ENCODE data around the gene GPC4. TPM values are rescaled to one million over a fixed set of nuclear protein-coding genes. Genes with fewer than 3 reads are reported as not detected.
"Not testable (repeated sequence)": the region's sequence is repeated elsewhere in the genome, so short reads cannot be mapped to it uniquely, and the experiment has no call there.

GPC4 gene
- polyA plus RNA-seq, 3 donors: 18.7 to 20.1 (median 19.2) TPM

- no peak for DNase-seq (ENCODE audit: extremely low read depth in 1 of 11, low read depth in 9 of 11, low spot score in 4 of 11)
Measured at GRCh38 chrX:133285341-133285740, 129.9 kb downstream of the GPC4 start.

GRCh38 chrX:133279112-133279730 is 136.1 kb downstream of the GPC4 start:
- not testable (repeated sequence) for DNase-seq (ENCODE audit: extremely low read depth in 1 of 11, low read depth in 9 of 11, low spot score in 4 of 11)

GRCh38 chrX:133273180-133273579 is 142.1 kb downstream of the GPC4 start:
- DNase-seq (ENCODE audit: extremely low read depth in 1 of 11, low read depth in 9 of 11, low spot score in 4 of 11): no peak

GRCh38 chrX:133269168-133269567 is 146.1 kb downstream of the GPC4 start:
- DNase-seq (ENCODE audit: extremely low read depth in 1 of 11, low read depth in 9 of 11, low spot score in 4 of 11): no peak

- DNase-seq (ENCODE audit: extremely low read depth in 1 of 11, low read depth in 9 of 11, low spot score in 4 of 11): no peak
Measured at GRCh38 chrX:133267621-133268020, 147.7 kb downstream of the GPC4 start.

- peak in 4 of 11 donors; percentile 9 to 20 (median 15) for DNase-seq (ENCODE audit: extremely low read depth in 1 of 11, low read depth in 9 of 11, low spot score in 4 of 11)
Measured at GRCh38 chrX:133265331-133265730, 150.0 kb downstream of the GPC4 start.

- no peak for DNase-seq (ENCODE audit: extremely low read depth in 1 of 11, low read depth in 9 of 11, low spot score in 4 of 11)
Measured at GRCh38 chrX:133258481-133258880, 156.8 kb downstream of the GPC4 start.

- DNase-seq (ENCODE audit: extremely low read depth in 1 of 11, low read depth in 9 of 11, low spot score in 4 of 11): no peak
Measured at GRCh38 chrX:133254666-133255065, 160.6 kb downstream of the GPC4 start.

- no peak for DNase-seq (ENCODE audit: extremely low read depth in 1 of 11, low read depth in 9 of 11, low spot score in 4 of 11)
Measured at GRCh38 chrX:133251204-133251603, 164.1 kb downstream of the GPC4 start.

- no peak for DNase-seq (ENCODE audit: extremely low read depth in 1 of 11, low read depth in 9 of 11, low spot score in 4 of 11)
Measured at GRCh38 chrX:133250184-133251100, 164.8 kb downstream of the GPC4 start.

Other genes starting within 250 kb of the GPC4 start
- not detected for gene TFDP3, start 197.1 kb downstream of the GPC4 start, polyA plus RNA-seq (ENCODE audit: insufficient read length in 3 of 3)

Data from renal cortex interstitium (tissue), 11 donors.